Adrenal gland (tissue), 19 donors: ENCODE data around the gene CCR7. TPM values are rescaled to one million over a fixed set of nuclear protein-coding genes. Genes with fewer than 3 reads are reported as not detected.

Experiments used
- DNase-seq, 7 donors: peaks; one replicate each; pipeline ENCODE4 v3.0.0-alpha.2; 2019 to 2020
- H3K27ac ChIP-seq, 5 donors: fragments of 200-600 bp; sonication (generic) in 4 of 5; 1 replicate in 3 of 5; 2 replicates in 2 of 5; pipeline versions ENCODE4 v1.5.1 to v1.8.0; 2016 to 2020; ENCODE audit warnings: mild to moderate bottlenecking in 1 of 5
- H3K27me3 ChIP-seq: fragments of 200-600 bp; 2 replicates; pipeline ENCODE4 v1.8.0; 2021
- H3K36me3 ChIP-seq, 2 donors: fragments of 200-600 bp; replicated peaks in 1 of 2; 1 replicate in 1 of 2; 2 replicates in 1 of 2; pipeline versions ENCODE4 v1.5.1 to v1.8.0; 2018 to 2022
- H3K4me1 ChIP-seq, 2 donors: fragments of 200-600 bp; replicated peaks in 1 of 2; 1 replicate in 1 of 2; 2 replicates in 1 of 2; pipeline versions ENCODE4 v1.5.1 to v1.8.0; 2018 to 2021
- H3K4me3 ChIP-seq, 4 donors: fragments of 200-600 bp; sonication (generic) in 3 of 4; one replicate each; pipeline ENCODE4 v1.5.1; 2016 to 2018
- H3K9me3 ChIP-seq, 3 donors: fragments of 200-600 bp; sonication (generic) in 1 of 3; replicated peaks in 1 of 3; 1 replicate in 2 of 3; 2 replicates in 1 of 3; pipeline versions ENCODE4 v1.5.1 to v1.8.0; 2016 to 2021
- POLR2A ChIP-seq, 2 donors: fragments of 450-650 bp; IDR thresholded peaks; one replicate each; pipeline ENCODE4 v1.6.1; 2017; ENCODE audit warnings: antibody characterized with exemption in 2 of 2, mild to moderate bottlenecking in 2 of 2, moderate library complexity in 1 of 2
- WGBS, 4 donors: extraction: QIAGEN DNeasy Blood & Tissue Kit in 2 of 4; methylation state at CpG; one replicate each; pipeline versions ENCODE4 v1.1.5 to v1.1.7; 2013 to 2017; 5-methylcytosine and 5-hydroxymethylcytosine counted together
- intact Hi-C, 2 donors: fragments of 100-400 bp; cut with DNase I; formaldehyde crosslinking; loops; one replicate each; pipeline versions ENCODE4 v1.14.1 to v1.15.0; 2022 to 2023
- long read RNA-seq, 10 donors: library from polyadenylated mRNA in 3 of 10; unstranded in 2 of 10; stranded (forward) in 1 of 10; transcript quantifications; one replicate each; pipeline ENCODE4 v2.0.0 and lab custom pipeline, GENCODE V29; 2021 to 2026
- polyA plus RNA-seq, 3 donors: library from polyadenylated mRNA; stranded (reverse); fragments of 200-250 nt in 2 of 3; fragments of 350-450 nt in 1 of 3; fragmentation: Illumina TruSeq in 1 of 3; extraction: RNeasy Lipid Tissue Mini Kit (QIAGEN cat#74804) in 1 of 3; gene quantifications; one replicate each; pipeline ENCODE4 v1.2.3, GENCODE V29; 2013 to 2014
- total RNA-seq, 9 donors: library from RNA; depleted of rRNA in 4 of 9; stranded (reverse); fragments of >200 nt in 4 of 9; fragments of 120-200 nt in 1 of 9; fragmentation: NEBNext Ultra II Directional in 1 of 9; extraction: Animal tissue kit (Norgen Biotek cat#: 25700) in 1 of 9; gene quantifications; one replicate each; pipeline versions ENCODE4 v1.1.0 to v1.2.4, GENCODE V29; 2013 to 2023
- TF ChIP-seq, protein P1 (sequence below), 6 experiments: fragments of 450-650 bp in 4 of 6; fragments of 200-600 bp in 2 of 6; sonication (generic) in 1 of 6; IDR thresholded peaks; 1 replicate in 5 of 6; 2 replicates in 1 of 6; pipeline versions ENCODE4 v1.5.1 to v1.8.0; 2016 to 2021; ENCODE audit warnings: antibody characterized with exemption in 6 of 6, mild to moderate bottlenecking in 2 of 6, moderate library complexity in 1 of 6
- donor health status: healthy with polysubstance abuse.
- donor health status: Bipolar disorder and iron deficiency.
- donor health status: DM: yes; HTN: yes; CAD: no.
- donor health status: DM: no; HTN: no; CAD: no.
- donor health status: DM: no; HTN: no; CAD: no.
- donor health status: DM: yes; HTN: yes; CAD: no.

CCR7 gene, protein sequence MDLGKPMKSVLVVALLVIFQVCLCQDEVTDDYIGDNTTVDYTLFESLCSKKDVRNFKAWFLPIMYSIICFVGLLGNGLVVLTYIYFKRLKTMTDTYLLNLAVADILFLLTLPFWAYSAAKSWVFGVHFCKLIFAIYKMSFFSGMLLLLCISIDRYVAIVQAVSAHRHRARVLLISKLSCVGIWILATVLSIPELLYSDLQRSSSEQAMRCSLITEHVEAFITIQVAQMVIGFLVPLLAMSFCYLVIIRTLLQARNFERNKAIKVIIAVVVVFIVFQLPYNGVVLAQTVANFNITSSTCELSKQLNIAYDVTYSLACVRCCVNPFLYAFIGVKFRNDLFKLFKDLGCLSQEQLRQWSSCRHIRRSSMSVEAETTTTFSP
- 1 to 10 TPM in 1 of 9 donors, under 1 TPM in 6, not detected in 2; 0.06 to 1.0 (median 0.44) TPM for total RNA-seq
- under 1 TPM; 0.11 to 0.40 (median 0.30) TPM for polyA plus RNA-seq
- long read RNA-seq, donor 1 = 0 reads
- long read RNA-seq, donor 2 = 0 reads
- long read RNA-seq, donor 3, partial matches to known transcripts = 0 of 3 reads
- long read RNA-seq, donor 3, other reads (novel, unspliced or antisense) = 0 of 3 reads
- long read RNA-seq, donor 4, partial matches to known transcripts = 0 of 1 reads
- long read RNA-seq, donor 4, other reads (novel, unspliced or antisense) = 0 of 1 reads
- long read RNA-seq, donor 5, transcript CCR7-201 (3 exons, 2,173 nt) = major isoform, 5 of 5 reads
- long read RNA-seq, donor 5, partial matches to known transcripts = 0 of 5 reads
- long read RNA-seq, donor 5, other reads (novel, unspliced or antisense) = 0 of 5 reads
- long read RNA-seq, donor 6 = 0 reads
- long read RNA-seq, donor 7 = 0 reads
- long read RNA-seq, donor 8 = 0 reads
- long read RNA-seq, donor 9 = 0 reads
- long read RNA-seq, donor 10 = 0 reads

DNA sequence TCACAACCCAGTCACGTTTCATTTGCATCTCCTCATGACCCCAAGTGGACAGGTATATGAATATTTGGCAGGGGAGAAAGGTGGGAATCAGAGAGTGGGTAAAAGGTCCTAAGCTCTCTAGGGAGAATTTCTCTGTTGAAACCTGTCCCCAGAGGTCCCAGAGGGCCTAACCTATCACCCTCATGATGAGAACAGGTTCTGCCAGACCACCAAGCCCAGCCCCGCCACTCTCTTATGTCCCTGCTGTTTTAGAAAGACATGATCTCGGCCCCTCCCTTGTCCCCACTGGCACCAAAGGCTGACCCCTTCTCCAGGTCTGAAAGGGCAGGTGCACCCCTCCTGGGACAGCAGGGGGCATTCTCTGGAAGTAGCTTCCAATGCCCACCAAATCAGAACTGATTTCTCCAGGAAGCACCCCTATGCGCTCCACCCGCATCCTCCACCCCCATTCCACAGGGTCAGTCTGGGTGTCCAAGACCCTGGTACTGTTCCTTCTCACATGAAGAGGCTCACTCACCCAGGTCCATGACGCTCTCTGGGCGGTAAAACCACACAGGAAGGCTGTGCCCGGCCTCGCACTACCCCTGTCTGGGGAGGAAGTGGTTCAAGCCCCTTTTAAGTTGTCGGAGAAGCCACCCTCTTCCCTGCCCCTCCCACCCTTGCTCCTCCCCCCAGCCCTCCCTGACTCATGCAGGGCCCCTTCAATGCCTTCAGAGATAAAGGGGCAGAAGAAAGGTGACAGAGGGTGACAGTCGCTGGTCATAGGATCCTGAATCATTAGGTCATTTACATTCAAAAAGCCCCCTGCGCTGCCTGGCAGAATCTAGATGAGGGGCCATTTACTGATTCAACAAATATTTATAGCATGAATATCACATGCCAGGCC, at the start of gene CCR7:
Gene CCR7, minus strand, starts transcription at position 590 of the 886 bp plus-strand sequence. Its CDS starts 63 bp downstream, at position 527.
- no peak within 1 kb of the TSS for H3K27ac ChIP-seq

DNA sequence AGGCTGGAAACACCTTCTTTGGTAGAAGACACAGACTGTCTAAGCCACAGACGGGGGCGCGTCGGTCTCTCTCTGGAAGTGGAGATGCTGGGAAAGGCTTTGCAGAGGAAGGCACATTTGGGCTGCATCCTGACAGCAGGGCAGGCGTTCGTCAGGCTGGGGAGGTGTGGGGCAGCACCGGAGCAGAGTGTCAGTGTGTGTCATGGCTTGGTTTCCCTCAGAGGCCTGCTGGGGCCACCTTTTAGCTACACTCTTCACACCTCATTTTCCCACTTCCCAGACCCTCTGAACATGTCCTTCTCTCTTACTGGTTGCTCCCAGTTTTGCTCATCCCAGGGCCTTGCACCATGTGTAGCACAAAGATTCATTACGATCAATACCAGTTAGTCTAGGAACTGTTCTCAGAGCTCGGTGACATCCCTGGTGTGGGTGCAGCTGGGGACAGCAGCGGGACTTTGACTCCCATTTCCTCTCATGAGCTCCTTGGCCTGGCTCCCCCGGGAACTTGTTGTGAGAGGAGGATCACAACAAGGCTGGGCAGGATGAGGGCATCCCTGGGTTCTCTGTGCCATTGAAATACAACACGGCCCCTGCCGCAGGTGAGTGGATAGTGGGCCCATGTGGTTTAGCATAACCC, 49.3 kb upstream of the CCR7 start:
- intact Hi-C loops = loop anchor here (5.0 to 10.0 kb wide), 2 partner anchors 178 to 180 kb away; partner anchors contain the start of gene KRT28 (in 1 of the 2)
- Histone ChIP-seq H3K4me1 (no peaks in the 10 kb centered on the region), H3K4me3 (no peak overlapping the region), H3K27me3 (peaks cover 3% of the 10 kb centered on the region), H3K27ac (no peak overlapping the region), H3K9me3 (no peaks in the 10 kb centered on the region), H3K36me3 (no peaks in the 10 kb centered on the region)
- DNase-seq = no peak
- TF ChIP-seq, protein P1, sequence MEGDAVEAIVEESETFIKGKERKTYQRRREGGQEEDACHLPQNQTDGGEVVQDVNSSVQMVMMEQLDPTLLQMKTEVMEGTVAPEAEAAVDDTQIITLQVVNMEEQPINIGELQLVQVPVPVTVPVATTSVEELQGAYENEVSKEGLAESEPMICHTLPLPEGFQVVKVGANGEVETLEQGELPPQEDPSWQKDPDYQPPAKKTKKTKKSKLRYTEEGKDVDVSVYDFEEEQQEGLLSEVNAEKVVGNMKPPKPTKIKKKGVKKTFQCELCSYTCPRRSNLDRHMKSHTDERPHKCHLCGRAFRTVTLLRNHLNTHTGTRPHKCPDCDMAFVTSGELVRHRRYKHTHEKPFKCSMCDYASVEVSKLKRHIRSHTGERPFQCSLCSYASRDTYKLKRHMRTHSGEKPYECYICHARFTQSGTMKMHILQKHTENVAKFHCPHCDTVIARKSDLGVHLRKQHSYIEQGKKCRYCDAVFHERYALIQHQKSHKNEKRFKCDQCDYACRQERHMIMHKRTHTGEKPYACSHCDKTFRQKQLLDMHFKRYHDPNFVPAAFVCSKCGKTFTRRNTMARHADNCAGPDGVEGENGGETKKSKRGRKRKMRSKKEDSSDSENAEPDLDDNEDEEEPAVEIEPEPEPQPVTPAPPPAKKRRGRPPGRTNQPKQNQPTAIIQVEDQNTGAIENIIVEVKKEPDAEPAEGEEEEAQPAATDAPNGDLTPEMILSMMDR (IDR thresholded peaks at IDR 0.05) = no peak
- TF ChIP-seq POLR2A (IDR thresholded peaks at IDR 0.05) = no peak
- 70 to 82% (median 77%) methylated on average over 9 to 13 of the region's 13 CpGs for whole genome bisulfite sequencing, 4 donors

More for the DNA sequence above, at the start of gene CCR7:
- TF ChIP-seq, protein P1 (IDR thresholded peaks at IDR 0.05) = no peak
- no peak for TF ChIP-seq POLR2A (IDR thresholded peaks at IDR 0.05)
- Histone ChIP-seq H3K36me3 (no peaks in the 10 kb centered on the region), H3K27me3 (no peaks in the 10 kb centered on the region), H3K4me3 (no peak within 1 kb of the TSS), H3K9me3 (no peaks in the 10 kb centered on the region), H3K4me1 (peaks cover 0 to 7% of the 10 kb centered on the region in 2 donors)
- intact Hi-C loops = loop anchor here (5.0 to 10.0 kb wide), 2 partner anchors 120 to 123 kb away; partner anchors contain the start of gene IGFBP4 (in 2 of the 2)
- DNase-seq = no peak
- 54 to 74% (median 64%) methylated on average over 6 to 12 of the region's 12 CpGs for WGBS, 4 donors

DNA sequence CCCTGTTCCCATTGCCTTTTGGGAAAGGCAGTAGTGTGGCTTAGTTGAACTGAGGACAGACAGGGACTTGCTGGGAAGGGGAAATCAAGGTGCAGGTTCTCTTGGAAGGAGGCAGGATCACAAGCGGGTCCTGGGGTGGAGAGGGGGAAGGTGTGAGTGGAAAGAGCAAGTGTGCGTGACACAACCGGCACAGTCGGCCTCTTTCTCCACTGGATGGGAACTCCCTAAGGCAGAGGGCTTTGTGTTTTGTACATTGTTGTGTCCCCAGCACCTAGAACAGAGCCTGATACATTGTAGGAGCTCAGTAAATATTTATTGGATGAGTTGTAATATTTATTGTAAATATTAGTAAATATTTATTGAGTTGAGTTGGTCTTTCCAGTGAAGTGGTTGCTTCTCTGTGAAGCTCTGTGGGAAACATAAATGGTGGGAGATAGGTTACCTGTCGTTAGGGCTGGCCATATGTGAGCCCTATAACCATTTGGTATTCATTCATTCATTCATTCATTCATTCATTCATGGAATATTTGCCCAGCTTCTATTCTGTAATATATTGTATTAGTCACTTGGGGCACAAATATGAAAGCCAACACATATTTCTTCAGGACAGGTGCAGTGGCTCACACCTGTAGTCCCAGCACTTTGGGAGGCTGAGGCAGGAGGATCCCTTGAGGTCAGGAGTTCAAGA, 48.3 kb upstream of the CCR7 start:
- H3K27ac ChIP-seq = no peak overlapping the region
- no peaks in the 10 kb centered on the region for H3K4me1 ChIP-seq
- 72 to 88% (median 80%) methylated on average over 5 of the region's 5 CpGs for WGBS, 4 donors
- intact Hi-C loops = loop anchor here in 1 of 2 donors (10.0 kb wide), 1 partner anchor 181 kb away; the partner anchor contains the start of gene KRT28
- no peak for DNase-seq
- no peak overlapping the region for H3K4me3 ChIP-seq
- no peaks in the 10 kb centered on the region for H3K9me3 ChIP-seq
- no peaks in the 10 kb centered on the region for H3K36me3 ChIP-seq
- no peak for TF ChIP-seq POLR2A (IDR thresholded peaks at IDR 0.05)
- TF ChIP-seq, protein P1 (IDR thresholded peaks at IDR 0.05) = no peak
- peaks cover 3% of the 10 kb centered on the region for H3K27me3 ChIP-seq
